Right lung (tissue), 5 donors: ENCODE measurements around the gene SHISA6. TPM values are rescaled to one million over a fixed set of nuclear protein-coding genes. Genes with fewer than 3 reads are reported as not detected.

Experiments used
- DNase-seq, 2 donors: peaks; one replicate each; pipeline ENCODE4 v3.0.0-alpha.2; 2013
- polyA plus RNA-seq, 5 donors: library from polyadenylated mRNA; unstranded; fragments of 120-200 nt; gene quantifications; one replicate each; pipeline versions ENCODE4 v1.2.1 to v1.2.3, GENCODE V29; 2013; ENCODE audit warnings: inconsistent platforms in 1 of 5, low replicate concordance in 1 of 5; ENCODE audit not compliant: insufficient read length in 5 of 5, insufficient read depth in 1 of 5

SHISA6 gene
- polyA plus RNA-seq, 5 donors = 0.07 to 0.56 (median 0.14) TPM

GRCh38 chr17:11583306-11583992 is 342.4 kb downstream of the SHISA6 start:
- DNase-seq = no peak

GRCh38 chr17:11589716-11590115 is 348.7 kb downstream of the SHISA6 start:
- no peak for DNase-seq

GRCh38 chr17:11598274-11599221 is 357.5 kb downstream of the SHISA6 start, which contains the start of gene DNAH9:
Gene DNAH9 (plus strand): TSS chr17:11598470. CDS start chr17:11598499, 29 bp downstream.
- DNase-seq = peak; percentile 89 to 91

GRCh38 chr17:11601661-11602060 is 360.6 kb downstream of the SHISA6 start:
- no peak for DNase-seq

- peak; percentile 75 to 83 for DNase-seq
Measured at GRCh38 chr17:11608396-11608795, 367.4 kb downstream of the SHISA6 start.

- DNase-seq = no peak
Measured at GRCh38 chr17:11610999-11611566, 370.1 kb downstream of the SHISA6 start.

GRCh38 chr17:11612956-11613355 is 371.9 kb downstream of the SHISA6 start:
- no peak for DNase-seq
